ENCODE results near the gene GMPS.

The GMPS gene

DNA sequence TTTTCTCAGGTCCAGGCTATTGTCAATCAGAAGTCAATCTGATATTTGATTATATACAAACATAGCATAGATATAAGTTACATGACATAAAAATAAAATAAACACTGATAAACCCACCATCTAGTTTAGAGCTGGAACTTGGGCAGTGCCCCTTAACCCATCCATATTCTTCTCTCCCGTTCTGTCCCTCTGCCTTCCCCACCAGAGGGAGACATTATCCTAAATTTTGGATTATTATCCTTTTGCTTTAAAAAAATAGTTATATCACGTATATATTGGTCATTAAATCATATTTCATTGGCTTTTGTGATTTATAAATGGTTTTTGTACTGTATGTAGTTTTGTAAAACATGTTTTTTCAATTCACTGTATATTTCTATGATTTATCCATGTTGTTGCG lies 107.9 kb downstream of the GMPS start:
- no peaks in the 10 kb centered on the region for H3K9me3 ChIP-seq
- H3K36me3 ChIP-seq: no peaks in the 10 kb centered on the region
- H3K27me3 ChIP-seq: no peaks in the 10 kb centered on the region
- peaks cover 0 to 18% (median 5%) of the 10 kb centered on the region in 4 donors for H3K4me1 ChIP-seq
- no peak overlapping the region for H3K4me3 ChIP-seq
- no peak for TF ChIP-seq CTCF (IDR thresholded peaks at IDR 0.05)
- no peak overlapping the region for H3K27ac ChIP-seq
- intact Hi-C loops (cut with DNase I; ENCODE audit: low total_unique reads): no loop called here
- DNase-seq: no peak

DNA sequence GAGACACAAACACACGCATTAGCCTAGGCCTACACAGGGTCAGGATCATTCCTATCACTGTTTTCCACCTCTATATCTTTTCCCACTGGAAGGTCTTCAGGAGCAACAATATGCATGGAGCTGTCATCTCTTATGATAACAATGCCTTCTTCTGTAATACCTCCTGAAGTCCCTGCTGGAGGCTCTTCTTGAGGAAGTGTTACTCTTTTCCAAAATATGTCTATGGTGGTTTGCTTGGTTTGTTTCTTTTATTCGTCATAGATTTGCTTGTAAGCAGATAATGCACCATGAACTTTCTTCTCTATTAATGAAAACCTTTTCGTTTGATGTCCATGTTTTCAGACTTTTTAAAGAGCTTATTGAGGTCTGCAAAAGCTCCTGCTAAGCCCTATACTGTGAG lies 109.3 kb downstream of the GMPS start:
- no peaks in the 10 kb centered on the region for H3K9me3 ChIP-seq
- no peak for TF ChIP-seq CTCF (IDR thresholded peaks at IDR 0.05)
- no peak overlapping the region for H3K4me3 ChIP-seq
- H3K36me3 ChIP-seq: no peaks in the 10 kb centered on the region
- H3K27ac ChIP-seq: no peak overlapping the region
- H3K4me1 ChIP-seq: peaks cover 0 to 18% (median 5%) of the 10 kb centered on the region in 4 donors
- DNase-seq: no peak
- no peaks in the 10 kb centered on the region for H3K27me3 ChIP-seq
- intact Hi-C loops (cut with DNase I; ENCODE audit: low total_unique reads): no loop called here

GRCh38 chr3:155981669-155982068 lies 111.2 kb downstream of the GMPS start:
- Histone ChIP-seq H3K27ac (peak overlapping the region in 1 of 2 donors; percentile 43), H3K4me3 (no peak overlapping the region), H3K36me3 (no peaks in the 10 kb centered on the region), H3K4me1 (peaks cover 0 to 15% (median 5%) of the 10 kb centered on the region in 4 donors), H3K27me3 (no peaks in the 10 kb centered on the region), H3K9me3 (no peaks in the 10 kb centered on the region)
- intact Hi-C loops (cut with DNase I; ENCODE audit: low total_unique reads): no loop called here
- DNase-seq: no peak
- TF ChIP-seq CTCF (IDR thresholded peaks at IDR 0.05): no peak

- H3K36me3 ChIP-seq: no peaks in the 10 kb centered on the region
- H3K27me3 ChIP-seq: no peaks in the 10 kb centered on the region
- intact Hi-C loops (cut with DNase I; ENCODE audit: low total_unique reads): no loop called here
- DNase-seq: no peak
- no peak overlapping the region for H3K4me3 ChIP-seq
- TF ChIP-seq CTCF (IDR thresholded peaks at IDR 0.05): no peak
- H3K4me1 ChIP-seq: peaks cover 0 to 12% (median 5%) of the 10 kb centered on the region in 4 donors
- no peak overlapping the region for H3K27ac ChIP-seq
- H3K9me3 ChIP-seq: no peaks in the 10 kb centered on the region
Measured at GRCh38 chr3:155983834-155984474, 113.5 kb downstream of the GMPS start.

- peaks cover 0 to 12% (median 5%) of the 10 kb centered on the region in 4 donors for H3K4me1 ChIP-seq
- H3K9me3 ChIP-seq: no peaks in the 10 kb centered on the region
- H3K4me3 ChIP-seq: no peak overlapping the region
- no peak for DNase-seq
- no peak for TF ChIP-seq CTCF (IDR thresholded peaks at IDR 0.05)
- intact Hi-C loops (cut with DNase I; ENCODE audit: low total_unique reads): no loop called here
- H3K27me3 ChIP-seq: no peaks in the 10 kb centered on the region
- no peak overlapping the region for H3K27ac ChIP-seq
- H3K36me3 ChIP-seq: no peaks in the 10 kb centered on the region
Measured at GRCh38 chr3:155984791-155985417, 114.5 kb downstream of the GMPS start.

Measured in tibial artery (tissue), 4 donors.